PC-3 (cell line): Measurements from ENCODE around the gene STYK1. TPM values are rescaled to one million over a fixed set of nuclear protein-coding genes. Genes with fewer than 3 reads are reported as not detected.

ENCODE experiments used
- ATAC-seq: fragments of 200-7000 bp; cut with Tn5 transposase; 2 replicates; pipeline ENCODE4 v1.9.1; 2020; ENCODE audit warnings: mild to moderate bottlenecking, moderate library complexity
- BruUV-seq: library from RNA; stranded (reverse); fragments of 400-500 nt; replicated peaks from 2 replicates; lab custom pipeline; 2021; lab: Mats Ljungman, UMichigan
- CTCF ChIA-PET: fragments of 300-600 bp; sonication (Branson Sonifier 250); formaldehyde crosslinking; loops from one replicate; lab custom pipeline; 2022; ENCODE audit warnings: antibody characterized with exemption; lab: Charles Lee
- POLR2A ChIA-PET: fragments of 300-600 bp; sonication (Branson Sonifier 250); formaldehyde crosslinking; loops from one replicate; lab custom pipeline; 2022; ENCODE audit warnings: antibody characterized with exemption; ENCODE audit not compliant: unreplicated experiment; lab: Charles Lee
- DNase-seq: peaks from one replicate; pipeline ENCODE4 v3.0.0-alpha.2; 2015
- H2AFZ ChIP-seq: fragments of 300-600 bp; sonication (generic); 2 replicates; pipeline ENCODE4 v1.6.0; 2016; ENCODE audit warnings: antibody characterized with exemption, low read length
- H3F3A ChIP-seq: fragments of 300-600 bp; sonication (generic); one replicate; pipeline ENCODE4 v1.6.0; 2017; ENCODE audit warnings: antibody characterized with exemption, low read length, control low read depth, mild to moderate bottlenecking; ENCODE audit not compliant: unreplicated experiment
- H3K27ac ChIP-seq: fragments of 300-600 bp; sonication (generic); 2 replicates; pipeline ENCODE4 v1.5.1; 2016; ENCODE audit warnings: mild to moderate bottlenecking, low read length
- H3K27me3 ChIP-seq: fragments of 300-600 bp; sonication (generic); 2 replicates; pipeline ENCODE4 v1.6.1; 2016; ENCODE audit warnings: low read length, mixed read lengths
- H3K36me3 ChIP-seq: fragments of 300-600 bp; sonication (generic); 2 replicates; pipeline ENCODE4 v1.6.1; 2016; ENCODE audit warnings: low read depth, mixed run types, low read length, mixed read lengths
- H3K4me1 ChIP-seq: fragments of 300-600 bp; sonication (generic); 2 replicates; pipeline ENCODE4 v1.5.1; 2016; ENCODE audit warnings: low read length; ENCODE audit not compliant: insufficient read depth
- H3K4me2 ChIP-seq: fragments of 300-600 bp; sonication (generic); 2 replicates; pipeline ENCODE4 v1.6.0; 2016; ENCODE audit warnings: low read length
- H3K4me3 ChIP-seq: fragments of 300-600 bp; sonication (generic); 2 replicates; pipeline ENCODE4 v1.5.1; 2016; ENCODE audit warnings: mild to moderate bottlenecking, low read length, mixed read lengths
- H3K79me2 ChIP-seq: fragments of 300-600 bp; sonication (generic); 2 replicates; pipeline ENCODE4 v1.6.1; 2017; ENCODE audit warnings: low read length, mixed read lengths
- H3K9ac ChIP-seq: fragments of 300-600 bp; sonication (generic); 2 replicates; pipeline ENCODE4 v1.6.0; 2016; ENCODE audit warnings: mild to moderate bottlenecking, low read length
- H3K9me2 ChIP-seq: fragments of 300-600 bp; sonication (generic); replicated peaks from 2 replicates; pipeline ENCODE4 v1.6.1; 2016; ENCODE audit warnings: mixed run types, low read length, mixed read lengths
- H3K9me3 ChIP-seq: fragments of 300-600 bp; sonication (generic); 2 replicates; pipeline ENCODE4 v1.6.1; 2016; ENCODE audit warnings: low read length, mixed read lengths
- H4K20me1 ChIP-seq: fragments of 300-600 bp; sonication (generic); 2 replicates; pipeline ENCODE4 v1.6.1; 2016; ENCODE audit warnings: low read length, mixed read lengths
- CTCF ChIP-seq: fragments of 300-600 bp; sonication (generic); conservative IDR thresholded peaks from 2 replicates; pipeline ENCODE4 v1.5.1; 2017; ENCODE audit warnings: antibody characterized with exemption, low read depth, mild to moderate bottlenecking, low read length
- EZH2 ChIP-seq: fragments of 300-600 bp; sonication (generic); IDR thresholded peaks from one replicate; pipeline ENCODE4 v1.6.1; 2017; ENCODE audit warnings: antibody characterized with exemption, mild to moderate bottlenecking, low read length; ENCODE audit not compliant: unreplicated experiment
- EZH2phosphoT487 ChIP-seq: fragments of 300-600 bp; sonication (generic); IDR thresholded peaks from 2 replicates; pipeline ENCODE4 v1.6.1; 2018; ENCODE audit warnings: mild to moderate bottlenecking, antibody characterized with exemption, low read length, borderline replicate concordance
- intact Hi-C: fragments of 100-400 bp; cut with micrococcal nuclease; formaldehyde crosslinking; loops from 2 replicates; pipeline ENCODE4 v1.9.0; 2023
- total RNA-seq: library from RNA; depleted of rRNA; stranded (reverse); fragments of >200 nt; gene quantifications from 2 replicates; pipeline ENCODE4 v1.2.3, GENCODE V29; 2014

The STYK1 gene
- total RNA-seq, 1 experiment from 2014 or later = 4.3 TPM

GRCh38 chr12:10689146-10689545 lies 15.3 kb upstream of the STYK1 start:
- intact Hi-C loops = no loop called here
- Histone ChIP-seq H3K4me1 (no peaks in the 10 kb centered on the region), H4K20me1 (no peaks in the 10 kb centered on the region), H3K4me2 (no peak overlapping the region), H3K27ac (no peak overlapping the region), H3K9me2 (no peaks in the 10 kb centered on the region), H3K27me3 (no peaks in the 10 kb centered on the region), H3K9me3 (no peaks in the 10 kb centered on the region), H3K9ac (no peak overlapping the region), H3K4me3 (no peak overlapping the region), H2AFZ (no peak overlapping the region), H3K36me3 (no peaks in the 10 kb centered on the region), H3K79me2 (no peaks in the 10 kb centered on the region), H3F3A (no peaks in the 10 kb centered on the region)
- BruUV-seq = no TSS peak
- no peak for TF ChIP-seq CTCF
- no peak for TF ChIP-seq EZH2
- no peak for TF ChIP-seq EZH2phosphoT487
- ATAC-seq (no peak), DNase-seq (no peak)
- CTCF ChIA-PET = no interaction called here
- POLR2A ChIA-PET = no interaction called here

DNA sequence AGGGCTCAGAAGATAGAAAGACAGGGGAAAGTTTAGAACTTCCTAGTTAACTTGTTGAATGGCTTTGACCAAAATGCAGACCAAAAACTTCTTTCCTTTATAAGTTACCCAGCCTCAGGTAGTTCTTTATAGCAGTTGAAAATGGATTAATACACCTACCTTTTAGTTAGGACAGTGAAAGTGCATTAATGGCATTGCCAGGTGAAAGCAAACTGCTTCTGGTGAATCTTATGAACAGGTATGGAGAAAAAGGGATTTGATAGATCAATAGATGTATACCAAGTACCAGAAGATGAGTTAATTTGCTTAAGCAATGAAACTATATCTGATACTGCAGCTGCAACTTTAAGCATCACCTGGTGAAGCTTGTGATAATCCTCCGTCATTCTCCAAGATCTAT lies 14.2 kb upstream of the STYK1 start:
- TF ChIP-seq CTCF (no peak), EZH2phosphoT487 (no peak)
- POLR2A ChIA-PET = no interaction called here

DNA sequence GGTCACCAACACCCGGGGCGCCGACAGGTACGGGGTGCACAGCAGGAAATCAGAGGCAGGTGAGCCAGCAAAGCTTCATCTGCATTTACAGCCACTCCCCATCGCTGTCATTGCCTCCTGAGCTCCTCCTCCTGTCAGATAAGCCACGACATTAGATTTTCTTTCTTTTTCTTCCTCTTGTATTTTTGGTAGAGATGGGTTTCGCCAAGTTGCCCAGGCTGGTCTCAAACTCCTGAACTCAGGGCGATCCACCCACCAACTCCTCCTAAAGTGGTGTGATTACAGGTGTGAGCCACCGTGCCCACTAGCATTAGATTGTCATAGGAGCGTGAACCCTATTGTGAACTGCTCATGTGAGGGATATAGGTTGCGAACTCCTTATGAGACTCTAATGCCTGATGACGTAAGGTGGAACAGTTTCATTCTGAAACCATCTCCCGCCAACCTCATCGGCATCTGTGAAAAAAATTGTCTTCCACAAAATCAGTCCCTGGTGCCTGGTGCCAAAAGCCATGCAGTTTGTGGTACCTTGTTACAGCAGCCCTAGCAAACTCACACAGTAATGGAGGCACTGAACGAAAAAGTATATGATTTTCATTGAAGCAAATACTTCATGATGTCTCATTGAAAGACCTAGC lies 1.5 kb downstream of the STYK1 start:
- Histone ChIP-seq H3F3A (no peaks in the 10 kb centered on the region), H3K27ac (peak overlapping the region; percentile 86; the same call in 1 of the 2 replicates), H4K20me1 (no peaks in the 10 kb centered on the region), H3K27me3 (no peaks in the 10 kb centered on the region), H3K9ac (peak overlapping the region; percentile 74), H3K9me3 (no peaks in the 10 kb centered on the region), H3K79me2 (peaks cover 34% of the 10 kb centered on the region), H2AFZ (peak overlapping the region; percentile 77), H3K36me3 (no peaks in the 10 kb centered on the region), H3K4me1 (peaks cover 15% of the 10 kb centered on the region; the same call in 1 of the 2 replicates), H3K4me2 (peak overlapping the region; percentile 100), H3K9me2 (no peaks in the 10 kb centered on the region), H3K4me3 (peak overlapping the region; percentile 80)
- ATAC-seq (no peak), DNase-seq (peak; percentile 13)
- BruUV-seq = no TSS peak
- no peak for TF ChIP-seq CTCF
- TF ChIP-seq EZH2phosphoT487 = no peak
- TF ChIP-seq EZH2 = no peak
- ChIA-PET POLR2A (interaction anchor here (0.6 to 0.7 kb wide), 2 partner anchors 23 to 59 kb away, joined by 4 read pairs; partner anchors contain the start of gene MAGOHB), CTCF (interaction anchor here (0.5 kb wide), 1 partner anchor 59 kb away, joined by 4 read pairs; the partner anchor contains the start of gene MAGOHB)
- intact Hi-C loops = no loop called here

More for the DNA sequence above, 14.2 kb upstream of the STYK1 start:
- intact Hi-C loops = no loop called here
- CTCF ChIA-PET = no interaction called here
- Histone ChIP-seq H3K27ac (no peak overlapping the region), H3K27me3 (no peaks in the 10 kb centered on the region), H3K36me3 (no peaks in the 10 kb centered on the region), H3K79me2 (no peaks in the 10 kb centered on the region), H3K4me3 (no peak overlapping the region), H3K9me2 (no peaks in the 10 kb centered on the region), H4K20me1 (no peaks in the 10 kb centered on the region), H3K4me1 (no peaks in the 10 kb centered on the region), H3F3A (no peaks in the 10 kb centered on the region), H3K9me3 (no peaks in the 10 kb centered on the region), H3K4me2 (no peak overlapping the region), H2AFZ (no peak overlapping the region), H3K9ac (no peak overlapping the region)
- DNase-seq = no peak
- BruUV-seq = no TSS peak
- no peak for ATAC-seq
